Epithelial cell of esophagus (primary cell): ENCODE results near the gene SLC25A38.
A peak's percentile ranks its signal among the peaks of the same experiment; 100 is the strongest.

ENCODE experiments used
- DNase-seq: peaks from one replicate; pipeline ENCODE4 v3.0.0; 2010; ENCODE audit warnings: low read depth
- H3K4me3 ChIP-seq: 2 replicates; pipeline ENCODE4 v1.5.1; 2011; ENCODE audit warnings: mild to moderate bottlenecking, low read length, control low read depth
- CTCF ChIP-seq: IDR thresholded peaks from 2 replicates; pipeline ENCODE4 v1.5.1; 2011; ENCODE audit warnings: low read depth, mild to moderate bottlenecking, low read length, control low read depth, inconsistent platforms; ENCODE audit not compliant: insufficient read depth; ENCODE audit errors: missing control alignments

SLC25A38 gene

GRCh38 chr3:39426312-39426711 lies 43.1 kb downstream of the SLC25A38 start:
- TF ChIP-seq CTCF = no peak
- DNase-seq = no peak
- H3K4me3 ChIP-seq = no peak overlapping the region

GRCh38 chr3:39427506-39427905 lies 44.3 kb downstream of the SLC25A38 start:
- DNase-seq = no peak
- H3K4me3 ChIP-seq = no peak overlapping the region
- TF ChIP-seq CTCF = no peak

GRCh38 chr3:39428745-39429201 lies 45.6 kb downstream of the SLC25A38 start:
- DNase-seq = no peak
- TF ChIP-seq CTCF = no peak
- H3K4me3 ChIP-seq = no peak overlapping the region

GRCh38 chr3:39429466-39429865 lies 46.3 kb downstream of the SLC25A38 start:
- no peak for DNase-seq
- TF ChIP-seq CTCF = no peak
- no peak overlapping the region for H3K4me3 ChIP-seq

GRCh38 chr3:39432342-39432741 lies 49.2 kb downstream of the SLC25A38 start:
- no peak for DNase-seq

GRCh38 chr3:39433642-39434041 lies 50.5 kb downstream of the SLC25A38 start:
- no peak overlapping the region for H3K4me3 ChIP-seq
- TF ChIP-seq CTCF = no peak
- DNase-seq = no peak

More at GRCh38 chr3:39432342-39432741, 49.2 kb downstream of the SLC25A38 start:
- TF ChIP-seq CTCF = no peak
- H3K4me3 ChIP-seq = no peak overlapping the region

GRCh38 chr3:39434574-39434973 lies 51.4 kb downstream of the SLC25A38 start:
- H3K4me3 ChIP-seq = no peak overlapping the region
- no peak for TF ChIP-seq CTCF
- DNase-seq = peak; percentile 49
